ENCODE measurements around the gene PSMB10. TPM values are rescaled to one million over a fixed set of nuclear protein-coding genes. Genes with fewer than 3 reads are reported as not detected.

Gene PSMB10
- total and polyA plus RNA-seq, 12 donors = 12.6 to 315 (median 62.1) TPM

GRCh38 chr16:67963662-67964321 is 27.1 kb upstream of the PSMB10 start:
- Histone ChIP-seq H3K27ac (peak overlapping the region in 2 of 5 donors; percentile 31 to 55), H3K4me1 (replicated peaks in 1 of 2) (peaks cover 33 to 64% of the 10 kb centered on the region in 2 donors), H3K9me3 (replicated peaks in 1 of 3) (no peaks in the 10 kb centered on the region), H3K4me3 (no peak overlapping the region), H3K36me3 (replicated peaks in 1 of 2) (peaks cover 0 to 42% of the 10 kb centered on the region in 2 donors), H3K27me3 (no peaks in the 10 kb centered on the region)
- peak in 2 of 7 donors; percentile 66 to 69 for DNase-seq
- 58 to 78% (median 69%) methylated on average over 16 to 32 of the region's 32 CpGs for WGBS, 4 donors
- intact Hi-C loops (cut with DNase I) = no loop called here
- TF ChIP-seq POLR2A (IDR thresholded peaks at IDR 0.05) (no peak), CTCF (IDR thresholded peaks at IDR 0.05) (no peak)

GRCh38 chr16:67963292-67963661 is 26.6 kb upstream of the PSMB10 start:
- TF ChIP-seq CTCF (IDR thresholded peaks at IDR 0.05) (no peak), POLR2A (IDR thresholded peaks at IDR 0.05) (no peak)
- no peak for DNase-seq
- 63 to 76% (median 72%) methylated on average over 2 of the region's 2 CpGs for WGBS, 4 donors
- peak overlapping the region in 2 of 5 donors; percentile 31 to 55 for H3K27ac ChIP-seq
- H3K9me3 ChIP-seq (replicated peaks in 1 of 3) = no peaks in the 10 kb centered on the region
- no peak overlapping the region for H3K4me3 ChIP-seq
- intact Hi-C loops (cut with DNase I) = no loop called here
- H3K4me1 ChIP-seq (replicated peaks in 1 of 2) = peaks cover 33 to 64% of the 10 kb centered on the region in 2 donors
- H3K27me3 ChIP-seq = no peaks in the 10 kb centered on the region
- H3K36me3 ChIP-seq (replicated peaks in 1 of 2) = peaks cover 0 to 46% of the 10 kb centered on the region in 2 donors

GRCh38 chr16:67962135-67962534 is 25.5 kb upstream of the PSMB10 start:
- 91 to 95% (median 92%) methylated on average over 5 to 8 of the region's 8 CpGs for WGBS, 4 donors
- Histone ChIP-seq H3K4me3 (no peak overlapping the region), H3K27ac (peak overlapping the region in 3 of 5 donors; percentile 2 to 84 (median 43)), H3K27me3 (no peaks in the 10 kb centered on the region), H3K9me3 (replicated peaks in 1 of 3) (no peaks in the 10 kb centered on the region), H3K4me1 (replicated peaks in 1 of 2) (peaks cover 29 to 59% of the 10 kb centered on the region in 2 donors), H3K36me3 (replicated peaks in 1 of 2) (peaks cover 0 to 57% of the 10 kb centered on the region in 2 donors)
- intact Hi-C loops (cut with DNase I) = no loop called here
- TF ChIP-seq POLR2A (IDR thresholded peaks at IDR 0.05) (no peak), CTCF (IDR thresholded peaks at IDR 0.05) (no peak)
- no peak for DNase-seq

GRCh38 chr16:67961551-67961957 is 24.9 kb upstream of the PSMB10 start:
- H3K27me3 ChIP-seq = no peaks in the 10 kb centered on the region
- no peak overlapping the region for H3K4me3 ChIP-seq
- no peak for TF ChIP-seq POLR2A (IDR thresholded peaks at IDR 0.05)
- no peak for TF ChIP-seq CTCF (IDR thresholded peaks at IDR 0.05)
- no peaks in the 10 kb centered on the region for H3K9me3 ChIP-seq (replicated peaks in 1 of 3)
- peaks cover 23 to 53% of the 10 kb centered on the region in 2 donors for H3K4me1 ChIP-seq (replicated peaks in 1 of 2)
- peaks cover 0 to 57% of the 10 kb centered on the region in 2 donors for H3K36me3 ChIP-seq (replicated peaks in 1 of 2)
- peak overlapping the region in 3 of 5 donors; percentile 2 to 84 (median 43) for H3K27ac ChIP-seq
- intact Hi-C loops (cut with DNase I) = no loop called here
- DNase-seq = peak in 2 of 7 donors; percentile 70 to 92
- 67 to 88% (median 81%) methylated on average over 6 to 13 of the region's 13 CpGs for WGBS, 4 donors
